Measurements from ENCODE around the gene RIOK1. TPM values are rescaled to one million over a fixed set of nuclear protein-coding genes. Genes with fewer than 3 reads are reported as not detected.

The RIOK1 gene
- polyA plus RNA-seq, 1 experiment = 12.1 TPM

- ChIA-PET POLR2A (no interaction called here), CTCF (no interaction called here)
- H3K36me3 ChIP-seq (ENCODE audit: control insufficient read depth, insufficient read depth, low read length) = no peaks in the 10 kb centered on the region
- no peak overlapping the region for H3K4me3 ChIP-seq (ENCODE audit: low read depth, low read length)
- no peaks in the 10 kb centered on the region for H3K27me3 ChIP-seq (ENCODE audit: control insufficient read depth, insufficient read depth, low read length)
- no peak for DNase-seq (ENCODE audit: low read depth)
- no peak for TF ChIP-seq CTCF (IDR thresholded peaks at IDR 0.05; ENCODE audit: insufficient read depth, low read depth, low read length)
Measured at GRCh38 chr6:7463785-7464184, 74.2 kb downstream of the RIOK1 start.

- TF ChIP-seq CTCF (IDR thresholded peaks at IDR 0.05; ENCODE audit: insufficient read depth, low read depth, low read length) = no peak
- POLR2A ChIA-PET = no interaction called here
- CTCF ChIA-PET = interaction anchor here (1.0 kb wide), 1 partner anchor 16 kb away, joined by 3 read pairs; no protein-coding TSS in a partner anchor
- Histone ChIP-seq H3K4me3 (ENCODE audit: low read depth, low read length) (no peak overlapping the region), H3K27me3 (ENCODE audit: control insufficient read depth, insufficient read depth, low read length) (no peaks in the 10 kb centered on the region; the same call in 1 of the 2 replicates), H3K36me3 (ENCODE audit: control insufficient read depth, insufficient read depth, low read length) (no peaks in the 10 kb centered on the region)
- no peak for DNase-seq (ENCODE audit: low read depth)
Measured at GRCh38 chr6:7467007-7467897, 77.6 kb downstream of the RIOK1 start.

Other genes starting within 250 kb of the RIOK1 start
- gene SSR1, start 76.6 kb upstream of the RIOK1 start, polyA plus RNA-seq (2011; rRNA removed) = 173 and 215 TPM in 2 replicates
- gene CAGE1, start 66 bp upstream of the RIOK1 start, polyA plus RNA-seq (2011; rRNA removed) = not detected in 2 replicates
- 11.0 and 12.7 TPM in 2 replicates for gene DSP, start 151.9 kb downstream of the RIOK1 start, polyA plus RNA-seq (2011; rRNA removed)
- 2.6 and 6.2 TPM in 2 replicates for gene SNRNP48, start 200.4 kb downstream of the RIOK1 start, polyA plus RNA-seq (2011; rRNA removed)

Data from BJ (cell line).